Smooth muscle cell (in vitro differentiated cells): ENCODE data around the gene MATCAP1. TPM values are rescaled to one million over a fixed set of nuclear protein-coding genes. Genes with fewer than 3 reads are reported as not detected.

Experiments used
- DNase-seq: peaks from one replicate; lab custom pipeline; 2025; ENCODE audit not compliant: unreplicated experiment; lab: John Stamatoyannopoulos, UW
- H2AFZ ChIP-seq: fragments of 200-600 bp; sonication (generic); 2 replicates; pipeline ENCODE4 v1.6.0; 2016; ENCODE audit warnings: antibody characterized with exemption, low read depth, mild to moderate bottlenecking
- H3F3A ChIP-seq: fragments of 200-600 bp; sonication (generic); 2 replicates; pipeline ENCODE4 v1.6.0; 2017; ENCODE audit warnings: antibody characterized with exemption, low read depth
- H3K27ac ChIP-seq: fragments of 200-600 bp; sonication (generic); 2 replicates; pipeline ENCODE4 v1.5.1; 2016; ENCODE audit warnings: low read depth, mild to moderate bottlenecking
- H3K27me3 ChIP-seq: fragments of 200-600 bp; sonication (generic); 2 replicates; pipeline ENCODE4 v1.6.1; 2016; ENCODE audit warnings: low read depth, mild to moderate bottlenecking
- H3K36me3 ChIP-seq: fragments of 200-600 bp; sonication (generic); 2 replicates; pipeline ENCODE4 v1.5.1; 2016; ENCODE audit warnings: low read depth
- H3K4me1 ChIP-seq: fragments of 200-600 bp; sonication (generic); 2 replicates; pipeline ENCODE4 v1.5.1; 2016; ENCODE audit warnings: low read depth
- H3K4me2 ChIP-seq: fragments of 200-600 bp; sonication (generic); 2 replicates; pipeline ENCODE4 v1.6.0; 2016; ENCODE audit warnings: mild to moderate bottlenecking
- H3K4me3 ChIP-seq: fragments of 200-600 bp; sonication (generic); 2 replicates; pipeline ENCODE4 v1.5.1; 2016; ENCODE audit warnings: mild to moderate bottlenecking
- H3K79me2 ChIP-seq: fragments of 200-600 bp; sonication (generic); 2 replicates; pipeline ENCODE4 v1.6.0; 2016; ENCODE audit warnings: low read depth, mild to moderate bottlenecking
- H3K9ac ChIP-seq: fragments of 200-600 bp; sonication (generic); 2 replicates; pipeline ENCODE4 v1.6.0; 2016; ENCODE audit warnings: low read depth
- H3K9me3 ChIP-seq: fragments of 200-600 bp; sonication (generic); replicated peaks from 2 replicates; pipeline ENCODE4 v1.5.1; 2016; ENCODE audit warnings: low read depth
- H4K20me1 ChIP-seq: fragments of 200-600 bp; sonication (generic); 2 replicates; pipeline ENCODE4 v1.6.0; 2016; ENCODE audit warnings: low read depth
- WGBS: methylation state at CpG from one replicate; pipeline ENCODE4 v1.1.7; 2016; ENCODE audit warnings: low lambda C conversion rate; 5-methylcytosine and 5-hydroxymethylcytosine counted together
- polyA plus RNA-seq: library from polyadenylated mRNA; unstranded; fragments of >200 nt; fragmentation: Nextera tagmentation; extraction: Ambion mirVana; gene quantifications from 2 replicates; pipeline ENCODE4 v1.2.1, GENCODE V29; 2016
- total RNA-seq: library from RNA; depleted of rRNA; stranded (reverse); fragments of >200 nt; gene quantifications from 2 replicates; pipeline ENCODE4 v1.2.3, GENCODE V29; 2014
- TF ChIP-seq, protein P1 (sequence below): fragments of 200-600 bp; sonication (generic); IDR thresholded peaks from 2 replicates; pipeline ENCODE4 v1.5.1; 2017; ENCODE audit warnings: borderline replicate concordance, mild to moderate bottlenecking, antibody characterized with exemption; ENCODE audit not compliant: insufficient read depth, poor library complexity, severe bottlenecking

The MATCAP1 gene
- total and polyA plus RNA-seq, 2 experiments from 2014 or later, result 24.0 to 24.7 TPM

DNA sequence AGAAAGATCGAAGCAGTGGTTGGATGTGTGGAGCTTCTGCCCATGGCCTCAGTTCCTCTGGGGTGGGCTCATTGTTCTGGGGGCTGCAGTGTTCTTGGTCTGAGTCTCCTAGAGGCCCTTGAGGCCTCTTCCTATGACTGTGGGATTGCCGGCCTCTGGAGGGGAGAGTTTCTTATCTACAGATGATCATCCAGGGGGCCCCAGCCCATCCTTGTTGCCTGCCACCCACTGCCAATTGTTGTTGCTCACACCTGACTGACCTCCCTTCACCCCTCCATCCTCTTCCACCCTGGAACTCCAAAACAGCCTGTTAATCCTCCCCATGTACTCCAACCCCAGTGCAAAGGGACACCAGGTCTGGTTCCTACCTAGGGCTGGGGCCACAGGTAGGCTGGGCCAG lies 38.8 kb downstream of the MATCAP1 start:
- H3K36me3 ChIP-seq, result peaks cover 11% of the 10 kb centered on the region
- peaks cover 14% of the 10 kb centered on the region for H4K20me1 ChIP-seq
- no peaks in the 10 kb centered on the region for H3K4me1 ChIP-seq
- WGBS, result 98% methylated on average over 2 of the region's 2 CpGs
- no peak overlapping the region for H3K4me2 ChIP-seq
- no peaks in the 10 kb centered on the region for H3F3A ChIP-seq
- TF ChIP-seq, protein P1, sequence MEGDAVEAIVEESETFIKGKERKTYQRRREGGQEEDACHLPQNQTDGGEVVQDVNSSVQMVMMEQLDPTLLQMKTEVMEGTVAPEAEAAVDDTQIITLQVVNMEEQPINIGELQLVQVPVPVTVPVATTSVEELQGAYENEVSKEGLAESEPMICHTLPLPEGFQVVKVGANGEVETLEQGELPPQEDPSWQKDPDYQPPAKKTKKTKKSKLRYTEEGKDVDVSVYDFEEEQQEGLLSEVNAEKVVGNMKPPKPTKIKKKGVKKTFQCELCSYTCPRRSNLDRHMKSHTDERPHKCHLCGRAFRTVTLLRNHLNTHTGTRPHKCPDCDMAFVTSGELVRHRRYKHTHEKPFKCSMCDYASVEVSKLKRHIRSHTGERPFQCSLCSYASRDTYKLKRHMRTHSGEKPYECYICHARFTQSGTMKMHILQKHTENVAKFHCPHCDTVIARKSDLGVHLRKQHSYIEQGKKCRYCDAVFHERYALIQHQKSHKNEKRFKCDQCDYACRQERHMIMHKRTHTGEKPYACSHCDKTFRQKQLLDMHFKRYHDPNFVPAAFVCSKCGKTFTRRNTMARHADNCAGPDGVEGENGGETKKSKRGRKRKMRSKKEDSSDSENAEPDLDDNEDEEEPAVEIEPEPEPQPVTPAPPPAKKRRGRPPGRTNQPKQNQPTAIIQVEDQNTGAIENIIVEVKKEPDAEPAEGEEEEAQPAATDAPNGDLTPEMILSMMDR, result no peak
- no peaks in the 10 kb centered on the region for H3K9me3 ChIP-seq
- no peaks in the 10 kb centered on the region for H3K79me2 ChIP-seq
- no peak overlapping the region for H3K27ac ChIP-seq
- DNase-seq, result no peak
- H3K27me3 ChIP-seq, result no peaks in the 10 kb centered on the region
- no peak overlapping the region for H3K4me3 ChIP-seq
- no peak overlapping the region for H2AFZ ChIP-seq
- H3K9ac ChIP-seq, result no peak overlapping the region

DNA sequence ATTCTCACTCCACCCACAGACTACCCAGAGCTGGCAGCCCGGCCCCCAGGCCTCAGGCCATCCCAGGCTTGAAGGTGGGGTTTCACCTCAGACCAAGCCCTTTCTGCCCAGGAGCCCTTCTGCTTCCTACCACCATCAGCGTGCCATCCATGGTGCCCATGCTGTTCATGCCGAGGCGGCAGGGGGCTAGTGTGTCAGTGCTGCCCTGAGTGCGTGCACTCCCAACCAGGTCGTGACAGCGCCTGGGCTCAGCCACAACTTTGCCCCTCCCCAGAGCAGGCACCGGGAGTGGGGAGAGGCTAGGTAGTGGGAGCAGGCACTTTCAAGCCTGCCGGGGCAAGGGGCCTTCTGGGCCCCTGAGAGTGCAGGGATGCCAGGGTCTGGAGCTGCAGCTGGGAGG lies 41.4 kb downstream of the MATCAP1 start:
- TF ChIP-seq, protein P1, result no peak
- Histone ChIP-seq H2AFZ (no peak overlapping the region), H3K9ac (no peak overlapping the region), H3K4me3 (no peak overlapping the region), H3K9me3 (no peaks in the 10 kb centered on the region), H3F3A (no peaks in the 10 kb centered on the region), H3K36me3 (peaks cover 11% of the 10 kb centered on the region), H3K4me2 (no peak overlapping the region), H3K27me3 (no peaks in the 10 kb centered on the region), H3K27ac (no peak overlapping the region), H3K79me2 (no peaks in the 10 kb centered on the region), H3K4me1 (no peaks in the 10 kb centered on the region), H4K20me1 (no peaks in the 10 kb centered on the region)
- DNase-seq, result no peak
- WGBS, result 92% methylated on average over 9 of the region's 9 CpGs

DNA sequence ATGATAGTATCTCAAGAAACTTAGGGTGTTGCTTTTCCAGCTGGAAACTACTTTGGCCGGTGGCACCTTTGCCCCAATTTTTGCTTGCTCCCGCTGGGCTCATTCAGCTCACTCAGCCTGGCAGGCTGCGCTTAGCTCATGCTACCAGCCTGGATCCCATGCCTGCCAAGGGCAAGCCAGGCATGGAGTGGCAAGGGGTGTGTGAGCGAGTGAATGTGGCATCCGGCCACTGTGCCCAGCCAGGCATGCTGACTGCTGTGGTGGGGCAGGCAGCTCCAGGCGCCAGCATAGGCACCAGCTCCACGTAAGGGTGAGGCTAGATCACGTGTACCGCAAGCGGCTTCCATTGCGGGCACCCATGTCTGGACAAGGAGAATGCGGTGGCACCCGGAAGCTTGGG lies 42.4 kb downstream of the MATCAP1 start:
- H2AFZ ChIP-seq, result no peak overlapping the region
- H3K4me1 ChIP-seq, result no peaks in the 10 kb centered on the region
- H3K9ac ChIP-seq, result no peak overlapping the region
- no peak overlapping the region for H3K4me3 ChIP-seq
- TF ChIP-seq, protein P1, result no peak
- no peaks in the 10 kb centered on the region for H4K20me1 ChIP-seq
- H3K4me2 ChIP-seq, result no peak overlapping the region
- WGBS, result 99% methylated on average over 13 of the region's 13 CpGs
- H3K36me3 ChIP-seq, result peaks cover 11% of the 10 kb centered on the region
- no peaks in the 10 kb centered on the region for H3K27me3 ChIP-seq
- DNase-seq, result no peak
- no peaks in the 10 kb centered on the region for H3K9me3 ChIP-seq
- H3K27ac ChIP-seq, result no peak overlapping the region
- no peaks in the 10 kb centered on the region for H3K79me2 ChIP-seq
- H3F3A ChIP-seq, result no peaks in the 10 kb centered on the region

DNA sequence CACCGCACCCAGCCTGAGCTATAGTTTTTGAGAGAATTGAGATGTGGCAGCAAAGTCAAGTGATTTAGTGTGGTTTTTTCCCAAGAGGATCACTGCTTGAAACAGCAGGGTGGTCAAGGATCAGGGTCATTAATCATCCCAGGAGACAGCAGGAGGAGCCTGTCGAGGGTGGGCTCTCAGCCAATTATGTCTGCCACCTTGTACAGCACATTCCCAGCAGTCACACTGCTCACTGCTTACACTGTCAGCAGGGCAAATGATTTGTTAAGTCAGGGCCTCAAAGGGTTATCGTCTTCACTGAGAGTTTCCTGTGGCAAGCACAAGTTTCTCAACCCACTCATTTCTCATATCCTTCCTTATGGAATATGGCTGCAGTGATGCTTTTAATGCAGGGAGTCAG lies 46.2 kb downstream of the MATCAP1 start:
- Histone ChIP-seq H3K79me2 (no peaks in the 10 kb centered on the region), H3K9ac (no peak overlapping the region), H4K20me1 (no peaks in the 10 kb centered on the region), H3K9me3 (no peaks in the 10 kb centered on the region), H3K4me2 (no peak overlapping the region), H3K4me1 (no peaks in the 10 kb centered on the region), H3K36me3 (peaks cover 19% of the 10 kb centered on the region), H3K27ac (no peak overlapping the region), H3K27me3 (no peaks in the 10 kb centered on the region), H3F3A (no peaks in the 10 kb centered on the region), H2AFZ (no peak overlapping the region), H3K4me3 (no peak overlapping the region)
- DNase-seq, result no peak
- TF ChIP-seq, protein P1, result no peak
- WGBS, result 81% methylated on average over 3 of the region's 3 CpGs
